HepG2 (cell line): ENCODE measurements around the gene PIF1. TPM values are rescaled to one million over a fixed set of nuclear protein-coding genes. Genes with fewer than 3 reads are reported as not detected.
A peak's percentile ranks its signal among the peaks of the same experiment; 100 is the strongest.

Experiments used
- ATAC-seq: fragments of 200-7000 bp; cut with Tn5 transposase; 3 replicates; pipeline ENCODE4 v1.9.1; 2020; ENCODE audit warnings: mild to moderate bottlenecking, moderate library complexity
- BruUV-seq: library from RNA; stranded (reverse); fragments of 400-500 nt; replicated peaks from 2 replicates; lab custom pipeline; 2021; lab: Mats Ljungman, UMichigan
- CTCF ChIA-PET: fragments of 300-600 bp; formaldehyde crosslinking; extraction: SDS; loops from one replicate; lab custom pipeline; 2021; ENCODE audit warnings: low total read pairs, inconsistent platforms, low intra/inter-chr PET ratio; lab: Yijun Ruan, JAX
- POLR2A ChIA-PET: fragments of 350-600 bp; sonication (Branson Sonifier 250); formaldehyde crosslinking; loops from one replicate; lab custom pipeline; 2020; ENCODE audit warnings: antibody characterized with exemption, inconsistent platforms; lab: Yijun Ruan, JAX
- DNase-seq: peaks from one replicate; pipeline ENCODE4 v3.0.0-alpha.2; 2015; ENCODE audit warnings: low spot score
- FAIRE-seq: peaks from 3 replicates; lab custom pipeline; 2011; peaks lifted over from hg19 to GRCh38; lab: Jason Lieb, UNC
- H2AFZ ChIP-seq: one replicate; pipeline ENCODE4 v1.6.1; 2011; ENCODE audit warnings: low read length, inconsistent platforms
- H3K27ac ChIP-seq: fragments of 300-600 bp; 3 replicates; pipeline ENCODE4 v1.8.0; 2011; ENCODE audit warnings: mixed run types, mild to moderate bottlenecking, mixed read lengths, low read length, inconsistent platforms; ENCODE audit not compliant: insufficient read depth; ENCODE audit errors: extremely low read length
- H3K27me3 ChIP-seq, 2 experiments: fragments of 200-600 bp in 1 of 2; 2 replicates in 1 of 2; 3 replicates in 1 of 2; pipeline versions ENCODE4 v1.6.0 to v1.8.0; 2011; ENCODE audit warnings: low read length in 2 of 2, mild to moderate bottlenecking in 2 of 2, moderate library complexity in 2 of 2, inconsistent platforms in 1 of 2; ENCODE audit not compliant: insufficient read depth in 2 of 2, control insufficient read depth in 1 of 2
- H3K36me3 ChIP-seq, 2 experiments: fragments of 200-600 bp in 1 of 2; replicated peaks in 1 of 2; 2 replicates in 1 of 2; 3 replicates in 1 of 2; pipeline versions ENCODE4 v1.5.1 to v1.8.0; 2011; ENCODE audit warnings: low read length in 2 of 2, inconsistent platforms in 1 of 2; ENCODE audit not compliant: insufficient read depth in 2 of 2, control insufficient read depth in 1 of 2
- H3K4me1 ChIP-seq: 2 replicates; pipeline ENCODE4 v1.5.1; 2012; ENCODE audit warnings: low read length, inconsistent platforms; ENCODE audit not compliant: insufficient read depth
- H3K4me2 ChIP-seq: 2 replicates; pipeline ENCODE4 v1.6.0; 2011; ENCODE audit warnings: low read depth, low read length, inconsistent platforms
- H3K4me3 ChIP-seq, 3 experiments: fragments of 200-600 bp in 1 of 3; sonication (generic), shearing (Covaris generic) in 1 of 3; replicated peaks in 1 of 3; 2 replicates each; pipeline ENCODE4 v1.5.1; 2011 to 2016; ENCODE audit warnings: low read length in 3 of 3, inconsistent platforms in 2 of 3, low read depth in 2 of 3, mild to moderate bottlenecking in 2 of 3, control low read depth in 1 of 3, mixed read lengths in 1 of 3; ENCODE audit not compliant: insufficient read depth in 1 of 3
- H3K79me2 ChIP-seq: one replicate; pipeline ENCODE4 v1.6.1; 2011; ENCODE audit warnings: low read length, inconsistent platforms; ENCODE audit not compliant: insufficient read depth
- H3K9ac ChIP-seq: 2 replicates; pipeline ENCODE4 v1.6.0; 2011; ENCODE audit warnings: mild to moderate bottlenecking, low read depth, low read length, inconsistent platforms; ENCODE audit not compliant: insufficient read depth
- H3K9me3 ChIP-seq: 2 replicates; pipeline ENCODE4 v1.5.1; 2012; ENCODE audit warnings: mild to moderate bottlenecking, low read length
- H4K20me1 ChIP-seq: 2 replicates; pipeline ENCODE4 v1.6.0; 2011; ENCODE audit warnings: inconsistent platforms, mild to moderate bottlenecking, low read length, moderate library complexity; ENCODE audit not compliant: insufficient read depth
- GATA4 ChIP-seq: sonication (generic); IDR thresholded peaks from 2 replicates; pipeline ENCODE4 v1.6.1; 2016; ENCODE audit warnings: antibody characterized with exemption, low read depth, borderline replicate concordance
- GTF3A ChIP-seq: sonication (generic); formaldehyde crosslinking; conservative IDR thresholded peaks from 2 replicates; pipeline ENCODE4 v1.4.0; 2020; ENCODE audit warnings: mild to moderate bottlenecking, missing genetic modification reagents
- MAZ ChIP-seq, 2 experiments: sonication (generic) in 1 of 2; formaldehyde crosslinking in 1 of 2; IDR thresholded peaks; 2 replicates each; pipeline versions ENCODE4 v1.5.0 to v1.6.1; 2012 to 2020; ENCODE audit warnings: low read depth in 2 of 2, mild to moderate bottlenecking in 2 of 2, borderline replicate concordance in 1 of 2, improper control_type of control experiment in 1 of 2, low read length in 1 of 2, missing genetic modification reagents in 1 of 2, moderate library complexity in 1 of 2
- PHF8 ChIP-seq: sonication (generic); formaldehyde crosslinking; IDR thresholded peaks from 2 replicates; pipeline ENCODE4 v1.5.0; 2020; ENCODE audit warnings: missing genetic modification reagents
- POLR2A ChIP-seq, 2 experiments: IDR thresholded peaks; 2 replicates each; pipeline ENCODE4 v1.6.1; 2011; ENCODE audit warnings: low read depth in 2 of 2, low read length in 2 of 2, mild to moderate bottlenecking in 1 of 2, moderate library complexity in 1 of 2; ENCODE audit not compliant: insufficient read depth in 1 of 2
- PRMT3 ChIP-seq: sonication (generic); formaldehyde crosslinking; IDR thresholded peaks from 2 replicates; pipeline ENCODE4 v1.8.1; 2022; ENCODE audit warnings: low read depth, mild to moderate bottlenecking, moderate library complexity, missing genetic modification reagents, borderline replicate concordance
- SMARCE1 ChIP-seq: fragments of 450-650 bp; IDR thresholded peaks from 2 replicates; pipeline ENCODE4 v1.6.1; 2017; ENCODE audit warnings: borderline replicate concordance
- STAT5B ChIP-seq: sonication (generic); formaldehyde crosslinking; IDR thresholded peaks from 2 replicates; pipeline ENCODE4 v1.4.0; 2020; ENCODE audit warnings: missing genetic modification reagents
- TCF7 ChIP-seq: sonication (generic); IDR thresholded peaks from 2 replicates; pipeline ENCODE4 v1.6.1; 2016; ENCODE audit warnings: antibody characterized with exemption, low read depth
- ZNF17 ChIP-seq: sonication (generic); formaldehyde crosslinking; IDR thresholded peaks from 2 replicates; pipeline ENCODE4 v1.5.0; 2020; ENCODE audit warnings: mild to moderate bottlenecking, missing genetic modification reagents
- ZNF451 ChIP-seq: sonication (generic); formaldehyde crosslinking; IDR thresholded peaks from 2 replicates; pipeline ENCODE4 v1.5.0; 2020; ENCODE audit warnings: mild to moderate bottlenecking, missing genetic modification reagents
- whole genome bisulfite sequencing: methylation state at CpG from one replicate; pipeline ENCODE4 v1.1.6; 2017; ENCODE audit warnings: low lambda C conversion rate; 5-methylcytosine and 5-hydroxymethylcytosine counted together
- in situ Hi-C: cut with HindIII; loops from 2 replicates; pipeline ENCODE4 v1.10.0; 2017; ENCODE audit warnings: low pct_unique_long_range_greater_than_20kb; ENCODE audit not compliant: extremely low pct_ligation_motif_present
- intact Hi-C: fragments of 100-400 bp; cut with micrococcal nuclease; formaldehyde crosslinking; loops from one replicate; pipeline ENCODE4 v1.10.0; 2022; ENCODE audit not compliant: unreplicated experiment
- polyA plus RNA-seq, 8 experiments: library from polyadenylated mRNA; depleted of rRNA in 3 of 8; stranded (reverse) in 7 of 8; unstranded in 1 of 8; fragments of >200 nt; fragmentation: Illumina TruSeq in 4 of 8; extraction: Trizol in 4 of 8; gene quantifications; 2 replicates each; pipeline versions ENCODE4 v1.2.1 to v1.2.3, GENCODE V29; 2011 to 2016; ENCODE audit warnings: low read depth in 4 of 8, missing spikeins in 1 of 8, mixed read lengths in 1 of 8; ENCODE audit not compliant: insufficient read depth in 1 of 8
- total RNA-seq, 5 experiments: library from RNA; depleted of rRNA; stranded (reverse); fragments of >200 nt; fragmentation: Illumina TruSeq; extraction: Trizol; gene quantifications; 2 replicates each; pipeline ENCODE4 v1.2.3, GENCODE V29; 2016; ENCODE audit warnings: low read depth in 1 of 5
- TF ChIP-seq, protein P1 (sequence below): IDR thresholded peaks from 2 replicates; pipeline ENCODE4 v1.6.1; 2016; ENCODE audit warnings: mild to moderate bottlenecking

PIF1 gene
- total and polyA plus RNA-seq, 2 of the 13 experiments (the other 11 are each of a cell fraction or from before 2014, with no cell fraction given), result 18.5 to 19.7 TPM

DNA sequence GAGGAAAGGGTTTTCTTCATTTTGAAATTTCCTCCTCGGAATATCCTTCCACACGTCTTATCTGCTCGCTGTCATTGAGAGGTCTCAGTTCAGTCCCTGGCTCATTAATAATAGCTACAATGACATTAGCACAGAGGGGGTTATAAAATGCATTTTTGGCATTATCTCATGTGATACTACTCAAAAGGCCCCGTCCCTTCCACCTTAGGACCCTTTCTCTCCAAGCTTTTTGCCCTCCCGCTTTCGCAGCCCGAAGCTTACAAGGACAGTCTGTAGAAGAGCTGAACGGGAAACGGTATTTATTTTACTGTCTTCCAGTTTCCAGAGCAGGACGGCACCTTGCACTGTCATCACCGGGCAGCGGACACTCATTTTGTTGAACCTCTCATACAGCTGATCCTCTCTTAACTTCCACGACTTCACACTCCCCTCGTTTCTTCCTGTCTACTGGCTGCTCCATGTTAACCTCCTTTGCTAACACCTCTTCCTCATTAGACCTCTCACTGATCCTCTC is 10.6 kb upstream of the PIF1 start:
- no TSS peak for BruUV-seq
- H3K9ac ChIP-seq, result no peak overlapping the region

DNA sequence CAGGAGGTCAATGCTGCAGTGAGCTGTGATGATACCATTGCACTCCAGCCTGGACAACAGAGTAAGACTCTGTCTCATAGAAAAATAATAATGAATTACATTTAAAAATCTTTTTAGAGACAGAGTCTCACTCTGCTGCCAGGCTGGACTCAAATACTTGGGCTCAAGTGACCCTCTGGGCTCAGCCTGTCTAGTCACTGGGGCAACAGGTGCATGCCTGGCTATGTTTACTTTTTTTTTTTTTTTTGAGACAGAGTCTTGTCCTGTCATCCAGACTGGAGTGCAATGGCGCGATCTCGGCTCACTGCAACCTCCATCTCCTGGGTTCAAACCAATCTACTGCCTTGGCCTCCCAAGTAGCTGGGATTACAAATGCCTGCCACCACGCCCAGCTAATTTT is 8.2 kb upstream of the PIF1 start:
- Histone ChIP-seq H3K27ac (no peak overlapping the region), H3K4me1 (peaks cover 22% of the 10 kb centered on the region; the same call in 1 of the 2 replicates), H3K4me2 (no peak overlapping the region), H4K20me1 (no peaks in the 10 kb centered on the region), H3K4me3 (no peak overlapping the region), H3K36me3 (no peaks in the 10 kb centered on the region), H3K9ac (no peak overlapping the region), H3K9me3 (no peaks in the 10 kb centered on the region), H3K79me2 (no peaks in the 10 kb centered on the region), H3K27me3 (no peaks in the 10 kb centered on the region), H2AFZ (no peak overlapping the region)
- ChIA-PET POLR2A (interaction anchor here (1.0 kb wide), 1 partner anchor 8 kb away, joined by 6 read pairs; the partner anchor contains the start of gene PIF1), CTCF (no interaction called here)
- no peak for FAIRE-seq
- ATAC-seq, result no peak
- intact Hi-C loops, result no loop called here
- WGBS, result 95% methylated on average over 4 of the region's 4 CpGs
- BruUV-seq, result no TSS peak
- in situ Hi-C loops, result no loop called here
- DNase-seq, result no peak
- TF ChIP-seq PHF8 (CRISPR knock-in tag) (no peak), TCF7 (no peak), GATA4 (no peak), PRMT3 (CRISPR knock-in tag) (no peak), GTF3A (CRISPR knock-in tag) (no peak), STAT5B (CRISPR knock-in tag) (no peak), SMARCE1 (no peak)

More for the DNA sequence above, 10.6 kb upstream of the PIF1 start:
- Histone ChIP-seq H4K20me1 (no peaks in the 10 kb centered on the region), H2AFZ (no peak overlapping the region), H3K36me3 (no peaks in the 10 kb centered on the region), H3K9me3 (no peaks in the 10 kb centered on the region), H3K27me3 (no peaks in the 10 kb centered on the region), H3K4me3 (no peak overlapping the region), H3K4me1 (peaks cover 18% of the 10 kb centered on the region), H3K27ac (no peak overlapping the region), H3K4me2 (peak overlapping the region; percentile 62; the same call in 1 of the 2 replicates), H3K79me2 (no peaks in the 10 kb centered on the region)
- in situ Hi-C loops (no loop called here), intact Hi-C loops (no loop called here)
- FAIRE-seq, result no peak
- ChIA-PET CTCF (interaction anchor here (0.7 to 1.4 kb wide), 3 partner anchors 20 to 103 kb away, joined by 3 to 5 read pairs (median 4); no protein-coding TSS in a partner anchor), POLR2A (interaction anchor here (1.3 to 1.4 kb wide), 2 partner anchors 11 to 349 kb away, joined by 3 to 5 read pairs; partner anchors contain the start of genes CLPX and PIF1)
- WGBS, result 81% methylated on average over 14 of the region's 14 CpGs
- TF ChIP-seq MAZ (IDR thresholded peaks at IDR 0.05; ENCODE audit: borderline replicate concordance, low read depth, low read length), result peak; percentile 17; the same call in 1 of the 2 replicates
- no peak for TF ChIP-seq MAZ (CRISPR knock-in tag; IDR thresholded peaks at IDR 0.05; ENCODE audit: low read depth)
- TF ChIP-seq ZNF17 (CRISPR knock-in tag), result no peak
- 0 out of 2 replicates have a peak, but pooled peaks have one; percentile 8 for TF ChIP-seq ZNF451 (CRISPR knock-in tag)
- TF ChIP-seq POLR2A (IDR thresholded peaks at IDR 0.05; ENCODE audit: insufficient read depth in 1 of 2, low read depth in 2 of 2, low read length in 2 of 2), result no peak
- TF ChIP-seq, protein P1, sequence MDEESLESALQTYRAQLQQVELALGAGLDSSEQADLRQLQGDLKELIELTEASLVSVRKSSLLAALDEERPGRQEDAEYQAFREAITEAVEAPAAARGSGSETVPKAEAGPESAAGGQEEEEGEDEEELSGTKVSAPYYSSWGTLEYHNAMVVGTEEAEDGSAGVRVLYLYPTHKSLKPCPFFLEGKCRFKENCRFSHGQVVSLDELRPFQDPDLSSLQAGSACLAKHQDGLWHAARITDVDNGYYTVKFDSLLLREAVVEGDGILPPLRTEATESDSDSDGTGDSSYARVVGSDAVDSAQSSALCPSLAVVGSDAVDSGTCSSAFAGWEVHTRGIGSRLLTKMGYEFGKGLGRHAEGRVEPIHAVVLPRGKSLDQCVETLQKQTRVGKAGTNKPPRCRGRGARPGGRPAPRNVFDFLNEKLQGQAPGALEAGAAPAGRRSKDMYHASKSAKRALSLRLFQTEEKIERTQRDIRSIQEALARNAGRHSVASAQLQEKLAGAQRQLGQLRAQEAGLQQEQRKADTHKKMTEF (CRISPR knock-in tag), result 0 out of 2 replicates have a peak, but pooled peaks have one; percentile 5
- ATAC-seq, result no peak
- no peak for DNase-seq
